Left ventricle myocardium inferior (tissue), 1 donor: ENCODE data around the gene UGT1A10. TPM values are rescaled to one million over a fixed set of nuclear protein-coding genes. Genes with fewer than 3 reads are reported as not detected.

ENCODE experiments used
- DNase-seq: peaks from one replicate; pipeline ENCODE4 v3.0.0-alpha.2; 2020
- H3K27ac ChIP-seq: fragments of 200-600 bp; replicated peaks from 2 replicates; pipeline ENCODE4 v1.8.0; 2021
- H3K27me3 ChIP-seq: fragments of 200-600 bp; 2 replicates; pipeline ENCODE4 v1.8.0; 2021; ENCODE audit warnings: low read depth
- H3K36me3 ChIP-seq: fragments of 200-600 bp; 2 replicates; pipeline ENCODE4 v1.8.0; 2021
- H3K4me1 ChIP-seq: fragments of 200-600 bp; 2 replicates; pipeline ENCODE4 v1.8.0; 2021
- H3K4me3 ChIP-seq: fragments of 200-600 bp; 2 replicates; pipeline ENCODE4 v1.8.0; 2021; ENCODE audit warnings: mild to moderate bottlenecking, moderate library complexity
- H3K9me3 ChIP-seq: fragments of 200-600 bp; replicated peaks from 2 replicates; pipeline ENCODE4 v1.8.0; 2021
- CTCF ChIP-seq: fragments of 200-600 bp; IDR thresholded peaks from 2 replicates; pipeline ENCODE4 v1.8.0; 2021; ENCODE audit warnings: antibody characterized with exemption, mild to moderate bottlenecking, borderline replicate concordance
- intact Hi-C: fragments of 100-400 bp; cut with micrococcal nuclease; formaldehyde crosslinking; loops from one replicate; pipeline ENCODE4 v1.11.0; 2022
- total RNA-seq: library from RNA; stranded (reverse); fragmentation: NEBNext Ultra II Directional; extraction: Animal tissue kit (Norgen Biotek cat#: 25700); gene quantifications from one replicate; pipeline ENCODE4 v1.2.1, GENCODE V29; 2021
- donor health status: DM: no; HTN: yes; CAD: no; lungs with severe emphysema.

The UGT1A10 gene
- total RNA-seq, 1 donor from 2014 or later: not detected

GRCh38 chr2:233658610-233659009 lies 22.4 kb downstream of the UGT1A10 start:
- H3K9me3 ChIP-seq: no peaks in the 10 kb centered on the region
- intact Hi-C loops: no loop called here
- no peaks in the 10 kb centered on the region for H3K4me1 ChIP-seq
- H3K4me3 ChIP-seq: no peak overlapping the region
- no peak for TF ChIP-seq CTCF
- H3K36me3 ChIP-seq: no peaks in the 10 kb centered on the region
- H3K27me3 ChIP-seq: peaks cover 25% of the 10 kb centered on the region
- no peak for DNase-seq
- no peak overlapping the region for H3K27ac ChIP-seq

- no peak for TF ChIP-seq CTCF
- intact Hi-C loops: no loop called here
Measured at GRCh38 chr2:233663911-233664310, 27.7 kb downstream of the UGT1A10 start.

GRCh38 chr2:233668605-233669260 lies 32.5 kb downstream of the UGT1A10 start:
- DNase-seq: no peak
- Histone ChIP-seq H3K9me3 (peaks cover 10% of the 10 kb centered on the region), H3K27ac (no peak overlapping the region), H3K4me3 (no peak overlapping the region), H3K4me1 (no peaks in the 10 kb centered on the region), H3K36me3 (no peaks in the 10 kb centered on the region), H3K27me3 (peaks cover 23% of the 10 kb centered on the region)
- intact Hi-C loops: no loop called here
- no peak for TF ChIP-seq CTCF

More at GRCh38 chr2:233663911-233664310, 27.7 kb downstream of the UGT1A10 start:
- H3K27me3 ChIP-seq: peaks cover 23% of the 10 kb centered on the region
- no peaks in the 10 kb centered on the region for H3K4me1 ChIP-seq
- H3K27ac ChIP-seq: no peak overlapping the region
- H3K4me3 ChIP-seq: no peak overlapping the region
- no peaks in the 10 kb centered on the region for H3K36me3 ChIP-seq
- no peak for DNase-seq
- H3K9me3 ChIP-seq: peaks cover 10% of the 10 kb centered on the region

- H3K36me3 ChIP-seq: no peaks in the 10 kb centered on the region
- no peak within 1 kb of the TSS for H3K27ac ChIP-seq
- H3K9me3 ChIP-seq: peaks cover 10% of the 10 kb centered on the region
- intact Hi-C loops: no loop called here
- no peak within 1 kb of the TSS for H3K4me3 ChIP-seq
- TF ChIP-seq CTCF: no peak
- H3K4me1 ChIP-seq: no peaks in the 10 kb centered on the region
- no peak for DNase-seq
- peaks cover 24% of the 10 kb centered on the region for H3K27me3 ChIP-seq
Measured at GRCh38 chr2:233671290-233672161, 35.3 kb downstream of the UGT1A10 start, which contains the start of gene UGT1A9. Gene UGT1A9, plus strand, starts transcription at chr2:233671898. Its CDS starts 37 bp downstream, at chr2:233671935.

GRCh38 chr2:233672886-233673285 lies 36.6 kb downstream of the UGT1A10 start:
- intact Hi-C loops: no loop called here
- Histone ChIP-seq H3K9me3 (peaks cover 6% of the 10 kb centered on the region), H3K36me3 (no peaks in the 10 kb centered on the region), H3K4me1 (no peaks in the 10 kb centered on the region), H3K27ac (no peak overlapping the region), H3K4me3 (no peak overlapping the region), H3K27me3 (peaks cover 36% of the 10 kb centered on the region)
- TF ChIP-seq CTCF: no peak
- no peak for DNase-seq
